NCI-H1417 treated with DMSO at 0.1 percent for 48 hours (cell line): Measurements from ENCODE around the gene NEK4.
"Not testable (repeated sequence)": the region's sequence is repeated elsewhere in the genome, so short reads cannot be mapped to it uniquely, and the experiment has no call there.

Experiments
- DNase-seq: peaks from one replicate; lab custom pipeline; 2025; lab: John Stamatoyannopoulos, UW

NEK4 gene

DNA sequence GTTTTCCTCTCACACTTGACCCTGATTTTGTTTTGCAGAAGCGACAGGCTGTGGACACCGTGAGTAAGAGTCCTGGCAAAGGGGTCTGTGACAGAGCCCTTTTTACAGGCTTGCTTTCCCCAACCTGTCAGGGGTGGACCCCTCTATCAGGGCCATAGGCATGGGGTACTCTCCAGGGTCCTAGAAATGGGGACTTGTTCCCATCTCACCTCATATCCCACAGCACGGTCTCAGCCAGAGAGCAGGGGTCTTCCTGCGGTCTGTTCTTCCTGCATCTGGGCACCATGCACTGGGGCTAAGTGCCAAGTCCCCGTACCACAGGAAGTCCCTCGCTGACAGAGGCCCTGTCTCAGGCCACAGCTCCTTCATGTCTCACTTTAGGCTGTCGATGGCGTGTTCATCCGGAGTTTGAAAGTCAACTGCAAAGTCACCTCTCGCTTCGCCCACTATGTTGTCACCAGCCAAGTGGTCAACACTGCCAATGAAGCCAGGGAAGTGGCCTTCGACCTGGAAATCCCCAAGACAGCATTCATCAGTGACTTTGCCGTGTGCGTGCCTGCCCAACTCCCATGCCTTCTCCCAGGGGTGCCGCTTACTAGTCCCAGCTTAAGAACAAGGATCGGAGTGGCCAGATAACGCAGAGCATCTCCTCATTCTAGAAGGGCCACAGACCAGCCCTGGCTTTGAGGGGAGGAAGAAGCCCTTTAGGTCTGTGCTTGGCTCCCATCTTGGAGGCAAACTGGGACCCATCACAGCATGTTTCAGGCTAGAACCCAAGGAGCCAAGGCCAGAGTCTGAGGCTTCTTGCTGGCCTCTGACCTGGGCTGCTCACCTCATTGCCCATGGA lies 7.4 kb upstream of the NEK4 start:
- DNase-seq = no peak

DNA sequence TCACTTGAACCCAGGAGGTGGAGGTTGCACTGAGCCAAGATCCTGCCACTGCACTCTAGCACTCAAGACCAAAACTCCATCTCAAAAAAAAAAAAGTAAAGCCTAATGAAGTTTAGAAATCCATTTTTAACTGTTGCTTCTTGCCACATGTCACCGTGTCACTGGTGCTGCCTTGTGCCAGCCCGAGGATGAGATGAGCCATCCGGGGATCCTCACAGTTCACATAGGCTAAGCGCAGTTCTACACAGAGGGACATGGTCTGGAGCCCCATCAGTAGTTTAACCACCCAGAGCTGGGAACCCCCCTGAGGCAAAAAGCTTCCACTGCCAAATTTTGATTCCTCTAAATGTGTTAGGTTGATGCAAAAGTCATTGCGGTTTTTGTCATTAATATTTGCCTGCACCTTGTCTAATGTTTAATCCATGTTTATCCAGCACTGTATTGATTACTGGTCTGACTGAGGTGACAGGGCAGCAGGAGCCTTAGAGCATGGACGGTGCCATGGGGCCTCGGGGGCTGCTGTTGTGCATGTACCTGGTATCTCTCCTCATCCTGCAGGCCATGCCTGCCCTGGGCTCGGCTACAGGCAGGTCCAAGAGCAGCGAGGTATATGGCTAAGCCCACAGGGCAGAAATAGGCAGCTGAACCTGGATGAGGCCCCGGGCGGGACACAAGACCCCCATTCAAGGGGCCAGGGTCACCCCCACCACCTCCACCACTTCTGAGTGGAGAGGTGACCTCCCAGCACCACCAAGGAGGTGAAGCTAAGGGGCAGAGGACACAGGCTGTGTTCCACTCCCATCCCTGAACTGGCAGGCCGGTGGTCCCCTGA lies 6.6 kb upstream of the NEK4 start, which contains the start of gene ITIH1:
TSS of gene ITIH1 (plus strand) at position 473 of the 832 bp plus-strand sequence. CDS start at position 490, 17 bp downstream.
- DNase-seq = no peak

DNA sequence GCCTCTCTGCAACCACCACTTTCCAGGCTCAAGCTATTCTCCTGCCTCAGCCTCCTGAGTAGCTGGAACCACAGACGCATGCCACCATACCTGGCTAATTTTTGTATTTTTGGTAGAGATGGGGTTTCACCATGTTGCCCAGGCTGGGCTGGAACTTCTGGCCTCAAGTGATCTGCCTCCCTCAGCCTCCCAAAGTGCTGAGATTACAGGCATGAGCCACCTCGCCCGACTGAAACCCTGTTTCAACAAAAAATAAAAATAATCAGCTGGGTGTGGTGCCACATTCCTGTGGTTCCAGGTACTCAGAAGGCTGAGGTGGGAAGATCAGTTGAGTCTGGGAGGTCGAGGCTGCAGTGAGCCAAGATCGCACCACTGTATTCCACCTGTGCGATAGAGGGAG lies 5.7 kb upstream of the NEK4 start:
- DNase-seq = not testable (repeated sequence)

DNA sequence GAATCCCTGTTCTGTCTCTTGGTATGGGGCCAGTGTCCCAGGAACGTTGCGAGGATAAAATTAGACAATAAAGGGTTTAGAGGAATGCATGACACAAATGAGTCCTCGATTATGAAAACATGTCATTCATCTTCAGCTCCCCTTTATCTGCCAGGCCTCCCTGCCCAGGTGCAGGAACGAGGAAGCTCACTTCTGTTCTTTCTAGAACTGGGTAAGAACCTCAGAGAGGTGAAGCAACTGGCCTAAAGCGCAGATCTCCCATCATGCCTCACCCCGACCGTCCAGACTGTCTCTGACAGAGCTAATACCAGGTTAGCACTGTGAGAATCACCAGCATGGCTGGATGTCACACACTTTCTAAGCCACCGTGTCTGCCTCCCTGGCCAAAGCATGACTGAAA lies 5.1 kb upstream of the NEK4 start:
- DNase-seq = no peak

DNA sequence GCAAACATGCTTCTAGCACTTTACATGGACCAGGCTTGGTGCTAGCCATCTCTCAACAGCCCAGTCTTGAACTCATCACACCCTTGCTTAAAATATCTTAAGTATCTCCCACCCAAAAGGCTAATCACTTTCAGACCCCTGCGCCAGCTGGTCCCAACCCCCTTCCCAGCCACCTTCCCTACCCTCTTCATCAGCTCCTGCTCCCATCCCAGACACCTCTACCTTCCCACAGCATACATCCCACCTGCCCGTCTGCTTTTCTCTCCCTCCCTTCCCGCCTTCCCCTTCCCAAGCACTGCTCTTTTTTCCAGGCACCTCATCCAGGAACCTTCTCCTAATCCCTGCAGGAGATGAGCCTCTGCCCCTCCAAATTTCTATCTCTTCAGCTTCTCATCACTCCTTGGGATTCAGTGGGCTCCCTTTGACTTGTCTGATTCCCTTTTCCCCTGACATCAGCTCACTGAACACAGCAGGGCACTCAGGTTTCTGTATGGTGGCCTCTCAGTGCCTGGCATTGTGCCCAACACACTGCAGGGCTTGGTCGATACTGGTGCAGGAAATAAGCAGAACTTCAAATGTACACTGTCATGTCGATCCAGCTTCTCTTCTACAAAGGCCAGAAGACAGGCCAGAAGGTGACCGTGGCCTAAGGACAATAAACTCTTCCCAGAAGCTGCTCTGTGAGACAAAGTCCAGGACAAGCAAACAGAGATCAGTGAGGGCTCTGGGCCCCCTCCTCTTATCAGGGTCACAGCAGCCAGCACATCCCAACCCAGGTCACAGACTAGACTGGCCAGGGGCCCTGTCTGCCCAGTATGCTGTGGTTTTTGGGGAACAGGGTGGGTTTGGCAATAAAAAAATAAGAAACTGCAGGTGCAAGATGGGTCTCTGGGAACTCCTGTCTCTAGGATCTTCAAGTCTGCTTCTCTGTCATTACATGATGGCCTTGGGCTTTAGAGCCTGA lies 4.4 kb upstream of the NEK4 start:
- no peak for DNase-seq

DNA sequence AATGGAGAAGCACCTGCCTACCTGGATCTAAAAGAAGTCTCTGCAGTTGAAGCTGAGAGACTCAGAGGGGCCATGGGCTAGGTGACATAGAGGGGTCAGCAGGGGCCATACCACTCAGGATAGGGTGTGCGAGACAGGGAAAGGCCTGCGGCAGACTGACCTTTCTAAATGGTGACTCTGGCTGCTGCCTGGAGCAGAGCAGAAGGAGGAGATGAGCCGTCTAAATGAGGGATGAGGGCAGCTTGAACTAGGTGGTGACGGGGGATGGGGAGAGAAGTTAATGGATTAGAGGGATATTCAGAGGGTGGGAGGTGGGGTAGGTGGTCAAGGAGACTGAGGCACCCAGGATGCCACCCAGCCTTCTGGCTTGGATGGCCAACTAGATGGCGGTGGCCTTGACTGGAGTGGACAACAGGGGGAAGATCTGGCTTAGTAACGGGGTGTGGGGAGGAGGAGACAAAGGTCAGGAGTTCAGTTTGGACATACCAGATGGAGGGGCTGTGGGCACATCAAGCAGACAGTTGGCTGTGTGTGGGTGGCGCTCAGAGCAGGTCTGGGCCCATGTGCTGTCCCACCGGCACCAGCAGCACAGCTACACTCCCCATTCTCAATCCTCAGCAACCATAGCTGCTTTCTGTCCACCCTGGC lies 3.5 kb upstream of the NEK4 start:
- DNase-seq = no peak

DNA sequence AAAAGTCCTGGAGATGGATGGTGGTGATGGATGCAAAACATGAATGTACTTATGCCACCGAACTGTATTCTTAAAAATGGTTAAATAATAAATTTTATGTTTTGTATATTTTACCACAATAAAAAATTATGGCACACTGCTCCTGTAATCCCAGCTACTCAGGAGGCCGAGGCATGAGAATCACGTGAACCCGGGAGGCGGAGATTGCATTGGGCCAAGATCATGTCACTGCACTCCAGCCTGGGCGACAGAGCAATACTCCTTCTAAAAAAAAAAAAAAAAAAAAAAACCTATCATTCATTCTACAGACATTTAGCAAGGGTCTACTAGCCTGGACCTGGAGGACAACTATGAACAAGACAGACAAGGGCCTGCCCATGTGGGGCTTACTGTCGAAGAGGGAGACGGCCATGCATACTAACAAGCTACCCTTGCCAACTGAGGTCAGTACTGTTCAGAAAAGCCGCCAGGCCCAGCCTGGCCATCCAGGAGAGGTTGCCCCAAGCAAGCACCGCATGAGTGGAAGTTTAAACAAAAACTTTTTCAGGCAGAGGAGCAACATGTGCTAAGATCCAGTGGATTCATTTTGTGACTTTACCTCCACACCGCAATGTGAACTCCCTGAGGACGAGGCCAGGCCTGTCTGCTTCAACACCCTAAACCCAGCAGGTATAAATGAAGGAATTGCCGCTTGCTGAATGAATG lies 2.8 kb upstream of the NEK4 start:
- no peak for DNase-seq

DNA sequence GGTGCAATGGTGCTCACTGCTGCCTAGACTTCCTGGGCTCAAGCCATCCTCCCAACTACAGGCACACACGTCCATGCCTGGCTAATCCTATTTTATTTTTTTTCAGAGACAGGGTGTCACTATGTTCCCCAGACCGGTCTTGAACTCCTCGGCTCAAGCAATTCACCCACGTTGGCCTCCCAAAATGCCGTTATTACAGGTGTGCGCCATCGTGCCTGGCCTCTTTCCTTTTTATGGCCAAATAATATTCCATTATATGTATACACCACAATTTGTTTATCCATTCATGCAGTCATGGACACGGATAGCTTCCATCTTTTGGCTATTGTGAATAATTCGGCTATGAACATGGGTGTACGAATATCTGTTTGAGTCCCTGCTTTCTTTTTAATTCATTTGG lies 962 bp upstream of the NEK4 start:
- DNase-seq = no peak

DNA sequence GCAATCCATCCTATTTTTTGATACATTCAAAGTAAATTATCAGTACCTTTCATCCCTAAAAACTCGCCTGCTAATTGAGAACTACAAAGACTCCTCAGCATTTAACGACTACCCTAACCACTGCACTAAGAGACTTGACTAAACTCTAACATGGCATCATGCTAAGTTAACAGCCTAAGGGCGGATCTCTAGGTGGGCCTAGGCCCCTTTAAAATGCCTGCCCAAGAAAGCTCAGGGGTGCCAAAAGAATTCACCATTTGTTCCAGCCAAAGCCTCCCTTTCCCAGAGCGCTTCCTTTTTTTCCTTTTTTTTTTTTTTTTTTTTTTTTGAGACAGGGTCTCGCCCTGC lies 568 bp upstream of the NEK4 start:
- DNase-seq = no peak

DNA sequence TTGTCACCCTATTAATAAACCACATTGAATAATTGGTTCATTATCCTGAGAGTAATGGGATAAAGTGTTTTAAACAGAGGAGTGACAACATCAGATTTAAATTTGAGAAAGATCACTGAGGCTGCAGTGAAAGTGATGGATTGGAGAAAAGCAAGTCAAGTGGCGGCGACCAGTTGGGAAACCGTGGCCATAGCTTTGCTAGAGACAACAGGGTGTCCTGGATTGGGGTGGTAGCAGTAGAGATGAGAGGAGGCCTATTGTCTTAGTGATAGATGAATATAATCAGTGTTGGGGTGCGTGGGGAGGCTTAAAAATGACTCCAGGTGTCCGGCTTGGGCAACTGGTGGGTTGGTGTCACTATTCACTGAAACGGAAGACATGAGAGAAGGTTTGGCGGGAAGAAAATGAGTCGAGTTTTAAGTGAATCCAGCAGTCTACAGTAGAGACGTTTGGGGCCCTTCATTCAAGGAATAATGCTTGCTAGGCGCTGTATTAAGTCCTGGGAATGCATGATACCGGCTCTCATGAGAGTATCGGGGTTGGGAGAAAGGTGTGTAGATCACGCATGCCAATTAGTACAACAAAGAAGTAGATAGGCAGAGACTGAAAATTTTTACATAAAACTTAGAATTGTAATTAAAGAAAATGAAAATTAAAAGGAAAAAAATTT lies 819 bp downstream of the NEK4 start:
- no peak for DNase-seq

DNA sequence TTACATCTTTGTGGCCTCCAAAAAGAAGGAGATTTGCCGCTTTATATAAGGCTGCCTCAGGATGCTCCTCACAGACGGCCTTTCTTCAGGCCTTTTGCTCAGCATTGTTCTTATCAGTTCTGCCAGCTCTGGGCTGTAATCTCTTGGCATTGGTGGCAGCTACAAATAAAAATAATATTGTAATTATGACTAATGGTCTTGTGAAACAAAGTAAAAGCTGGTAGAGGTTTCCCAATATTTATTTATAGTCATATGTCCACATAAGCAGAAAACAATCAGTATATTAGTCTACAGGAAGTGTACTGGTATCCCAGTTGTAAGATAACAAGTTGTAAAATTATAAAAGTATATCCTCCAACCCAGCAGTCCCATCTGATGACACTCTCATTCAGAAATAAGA lies 7.3 kb downstream of the NEK4 start:
- DNase-seq = no peak

DNA sequence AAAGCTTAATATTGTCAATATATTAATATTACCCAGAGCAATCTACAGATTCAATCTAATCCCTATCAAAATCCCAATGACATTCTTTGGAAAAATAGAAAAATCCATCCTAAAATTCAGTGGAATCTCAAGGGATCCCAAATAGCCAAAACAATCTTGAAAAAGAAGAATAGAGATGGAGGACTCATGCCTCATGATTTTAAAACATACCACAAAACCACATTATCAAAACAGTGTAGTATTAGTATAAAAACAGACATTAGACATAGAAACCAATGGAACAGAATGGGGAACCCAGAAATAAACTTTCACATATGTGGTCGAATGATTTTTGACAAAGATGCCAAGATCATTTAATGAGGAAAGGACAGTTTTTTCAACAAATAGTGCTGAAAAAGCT lies 14.6 kb downstream of the NEK4 start:
- no peak for DNase-seq

DNA sequence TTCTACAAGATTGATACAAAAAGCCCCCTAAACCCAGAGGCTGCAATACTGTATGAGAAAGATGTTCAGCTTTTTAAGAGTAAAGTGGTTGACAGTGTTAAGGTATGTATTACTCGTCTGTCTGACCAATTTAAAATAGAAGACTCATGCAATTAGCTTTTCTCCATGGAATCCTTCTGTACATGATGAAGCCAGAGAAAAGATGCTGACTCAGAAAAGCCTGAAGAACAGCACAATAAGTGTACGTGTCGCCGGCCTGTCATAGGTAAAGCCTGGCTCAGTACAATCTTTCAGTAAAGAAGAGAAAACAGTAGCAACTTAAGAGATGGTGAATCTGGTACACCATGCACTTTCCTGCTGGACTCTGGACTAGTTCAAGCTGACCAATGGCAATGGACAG lies 16.4 kb downstream of the NEK4 start:
- DNase-seq = no peak

DNA sequence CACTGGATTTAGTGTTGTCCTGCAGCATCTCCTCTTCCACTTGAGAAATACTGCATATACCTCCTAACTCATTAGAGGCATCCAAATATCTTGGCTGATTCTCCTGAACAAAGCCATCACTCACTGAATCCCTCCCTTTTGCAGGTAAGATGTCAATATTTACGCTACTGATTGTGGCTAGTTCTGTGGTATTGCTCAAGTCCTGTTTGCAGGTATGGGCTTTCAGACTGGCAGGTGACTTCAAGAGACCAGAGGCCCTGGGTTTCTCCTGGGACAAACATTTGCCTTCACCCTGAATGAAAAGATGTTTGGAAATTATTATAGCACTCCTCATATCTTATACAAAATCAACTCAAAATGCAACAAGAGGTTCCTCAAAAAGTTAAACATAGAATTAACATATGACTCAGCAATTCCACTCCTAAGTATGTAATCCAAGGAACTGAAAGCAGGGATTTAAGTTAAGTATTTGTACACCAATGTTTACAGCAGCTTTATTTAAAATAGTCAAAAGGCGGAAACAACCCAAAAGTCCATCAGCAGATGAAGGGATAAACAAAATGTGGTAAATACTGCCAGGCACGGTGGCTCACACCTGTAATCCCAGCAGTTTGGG lies 18.6 kb downstream of the NEK4 start:
- no peak for DNase-seq

DNA sequence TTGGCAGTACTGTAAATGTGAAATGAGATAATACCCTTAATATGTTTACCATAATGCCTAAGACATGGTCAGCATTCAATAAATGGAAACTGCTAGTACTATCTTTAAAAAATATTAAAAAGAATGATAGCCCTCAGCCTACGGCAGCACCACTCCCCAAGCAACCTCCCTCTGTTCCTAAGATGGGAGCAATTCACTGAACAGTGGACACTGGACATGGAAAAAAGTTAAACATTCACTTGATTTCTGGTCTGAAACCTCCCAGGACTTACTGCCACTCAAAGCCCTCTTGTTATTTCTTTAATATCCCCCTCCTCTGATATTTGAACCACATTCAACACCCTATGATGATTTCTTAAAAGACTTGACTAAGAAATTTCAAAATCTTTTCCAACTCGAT lies 27.0 kb downstream of the NEK4 start:
- no peak for DNase-seq

DNA sequence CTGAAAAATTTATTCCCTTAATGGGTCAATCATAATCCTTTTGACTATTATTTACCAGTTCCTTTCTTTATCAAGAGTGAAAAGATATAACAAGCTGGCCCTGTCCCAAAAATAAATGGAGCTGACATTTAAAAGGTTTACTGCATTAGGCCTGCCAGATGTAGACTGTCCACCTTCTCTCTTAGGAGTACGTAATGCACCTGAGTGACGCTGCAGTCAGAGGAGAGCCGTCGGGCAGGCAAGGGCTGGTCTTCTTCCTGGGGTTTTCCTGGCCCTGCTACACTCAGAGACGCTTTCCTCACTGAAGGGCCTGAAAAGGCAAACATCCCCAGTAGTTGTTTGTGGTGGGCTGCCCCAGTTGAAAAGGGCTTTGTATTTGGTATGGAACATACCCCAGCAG lies 27.6 kb downstream of the NEK4 start:
- DNase-seq = no peak

DNA sequence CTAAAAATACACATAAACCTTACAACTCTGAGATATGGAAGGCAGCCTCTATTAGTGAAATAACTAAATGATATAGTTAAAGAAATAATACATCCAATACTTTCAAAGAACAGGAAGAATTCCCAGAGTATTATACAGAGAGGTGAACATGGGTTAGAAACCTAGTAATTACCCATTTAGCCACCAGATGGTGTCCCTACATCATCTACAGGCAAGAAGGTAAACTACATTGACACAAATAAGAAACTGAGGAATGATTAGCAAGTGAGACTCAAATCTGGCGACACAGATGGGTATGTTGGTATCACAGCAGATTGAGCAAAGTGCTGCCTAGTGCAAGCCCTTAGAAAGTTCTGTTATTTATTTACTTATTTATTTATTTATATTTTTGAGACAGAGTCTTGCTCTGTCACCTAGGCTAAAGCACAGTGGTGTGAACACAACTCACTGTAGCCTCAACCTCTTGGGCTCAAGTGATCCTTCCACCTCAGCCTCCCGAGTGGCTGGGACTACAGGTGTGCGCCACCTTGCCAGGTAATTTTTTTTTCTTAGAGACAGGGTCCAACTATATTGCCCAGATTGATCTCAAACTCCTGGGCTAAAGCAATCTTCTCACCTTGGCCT lies 28.2 kb downstream of the NEK4 start:
- DNase-seq = no peak

DNA sequence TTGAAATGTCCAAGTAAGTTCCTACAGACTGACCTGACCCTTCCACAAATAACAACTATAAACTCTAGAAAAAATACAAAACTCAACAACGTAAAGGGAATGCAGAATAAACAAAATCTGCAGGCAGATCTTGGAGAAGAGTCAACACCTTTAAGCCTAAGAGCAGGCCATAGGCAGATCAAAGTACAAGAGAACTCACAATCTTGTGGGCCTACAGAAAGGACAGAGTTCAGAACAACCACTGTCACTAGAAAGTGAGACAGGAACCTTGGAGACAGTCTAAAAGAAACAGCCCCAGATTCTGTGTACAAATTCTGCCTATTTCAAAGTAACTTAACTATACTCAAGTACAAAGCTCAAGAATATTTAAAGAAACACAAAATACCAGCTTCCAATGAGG lies 31.0 kb downstream of the NEK4 start:
- DNase-seq = no peak

DNA sequence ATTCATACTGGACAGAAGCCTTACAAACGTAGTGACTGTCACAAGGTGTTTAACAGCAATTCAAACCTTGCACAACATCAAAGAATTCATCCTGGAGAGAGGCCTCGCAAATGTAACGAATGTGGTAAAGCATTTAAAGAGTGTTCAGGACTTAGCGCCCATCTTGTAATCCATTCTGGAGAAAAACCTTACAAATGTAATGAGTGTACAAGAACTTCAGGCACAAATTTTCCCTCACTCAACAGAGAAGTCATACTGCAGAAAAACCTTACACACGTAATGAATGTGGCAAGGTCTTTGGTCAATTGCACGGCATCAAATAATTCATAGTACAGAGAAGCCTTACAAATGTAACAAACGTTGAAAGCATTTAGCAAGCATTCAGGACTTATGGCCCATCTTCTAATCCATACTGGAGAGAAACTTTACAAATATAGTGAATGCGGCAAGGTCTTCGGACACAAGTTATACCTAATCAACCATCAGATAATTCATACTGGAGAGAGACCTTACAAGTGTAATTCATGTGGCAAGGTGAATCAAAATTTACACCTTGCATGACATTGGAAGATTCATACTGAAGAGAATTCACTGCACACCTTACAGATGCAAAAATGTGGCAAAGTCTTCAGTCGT lies 37.4 kb downstream of the NEK4 start:
- DNase-seq = no peak
